Right ventricle myocardium inferior (tissue), 1 donor: Measurements from ENCODE around the gene RASGRF2. TPM values are rescaled to one million over a fixed set of nuclear protein-coding genes. Genes with fewer than 3 reads are reported as not detected.

Experiments
- ATAC-seq: fragments of 200-7000 bp; cut with Tn5 transposase; one replicate; pipeline ENCODE4 v1.9.1; 2020; ENCODE audit warnings: mild to moderate bottlenecking, moderate library complexity
- DNase-seq: peaks from one replicate; pipeline ENCODE4 v3.0.0; 2021; ENCODE audit errors: missing footprints
- intact Hi-C: fragments of 100-400 bp; cut with DNase I; formaldehyde crosslinking; loops from one replicate; pipeline ENCODE4 v1.11.0; 2022
- long read RNA-seq: library from polyadenylated mRNA; unstranded; transcript quantifications from one replicate; pipeline ENCODE4 v2.0.0, GENCODE V29; 2021
- total RNA-seq: library from RNA; stranded (reverse); fragmentation: NEBNext Ultra II Directional; extraction: Animal tissue kit (Norgen Biotek cat#: 25700); gene quantifications from one replicate; pipeline ENCODE4 v1.2.1, GENCODE V29; 2021
- donor health status: DM: no; HTN: yes; CAD: no; lungs with severe emphysema.

Gene RASGRF2, protein sequence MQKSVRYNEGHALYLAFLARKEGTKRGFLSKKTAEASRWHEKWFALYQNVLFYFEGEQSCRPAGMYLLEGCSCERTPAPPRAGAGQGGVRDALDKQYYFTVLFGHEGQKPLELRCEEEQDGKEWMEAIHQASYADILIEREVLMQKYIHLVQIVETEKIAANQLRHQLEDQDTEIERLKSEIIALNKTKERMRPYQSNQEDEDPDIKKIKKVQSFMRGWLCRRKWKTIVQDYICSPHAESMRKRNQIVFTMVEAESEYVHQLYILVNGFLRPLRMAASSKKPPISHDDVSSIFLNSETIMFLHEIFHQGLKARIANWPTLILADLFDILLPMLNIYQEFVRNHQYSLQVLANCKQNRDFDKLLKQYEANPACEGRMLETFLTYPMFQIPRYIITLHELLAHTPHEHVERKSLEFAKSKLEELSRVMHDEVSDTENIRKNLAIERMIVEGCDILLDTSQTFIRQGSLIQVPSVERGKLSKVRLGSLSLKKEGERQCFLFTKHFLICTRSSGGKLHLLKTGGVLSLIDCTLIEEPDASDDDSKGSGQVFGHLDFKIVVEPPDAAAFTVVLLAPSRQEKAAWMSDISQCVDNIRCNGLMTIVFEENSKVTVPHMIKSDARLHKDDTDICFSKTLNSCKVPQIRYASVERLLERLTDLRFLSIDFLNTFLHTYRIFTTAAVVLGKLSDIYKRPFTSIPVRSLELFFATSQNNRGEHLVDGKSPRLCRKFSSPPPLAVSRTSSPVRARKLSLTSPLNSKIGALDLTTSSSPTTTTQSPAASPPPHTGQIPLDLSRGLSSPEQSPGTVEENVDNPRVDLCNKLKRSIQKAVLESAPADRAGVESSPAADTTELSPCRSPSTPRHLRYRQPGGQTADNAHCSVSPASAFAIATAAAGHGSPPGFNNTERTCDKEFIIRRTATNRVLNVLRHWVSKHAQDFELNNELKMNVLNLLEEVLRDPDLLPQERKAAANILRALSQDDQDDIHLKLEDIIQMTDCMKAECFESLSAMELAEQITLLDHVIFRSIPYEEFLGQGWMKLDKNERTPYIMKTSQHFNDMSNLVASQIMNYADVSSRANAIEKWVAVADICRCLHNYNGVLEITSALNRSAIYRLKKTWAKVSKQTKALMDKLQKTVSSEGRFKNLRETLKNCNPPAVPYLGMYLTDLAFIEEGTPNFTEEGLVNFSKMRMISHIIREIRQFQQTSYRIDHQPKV (N-terminal part only)
- 5.9 TPM for total RNA-seq
- long read RNA-seq = 0 reads

DNA sequence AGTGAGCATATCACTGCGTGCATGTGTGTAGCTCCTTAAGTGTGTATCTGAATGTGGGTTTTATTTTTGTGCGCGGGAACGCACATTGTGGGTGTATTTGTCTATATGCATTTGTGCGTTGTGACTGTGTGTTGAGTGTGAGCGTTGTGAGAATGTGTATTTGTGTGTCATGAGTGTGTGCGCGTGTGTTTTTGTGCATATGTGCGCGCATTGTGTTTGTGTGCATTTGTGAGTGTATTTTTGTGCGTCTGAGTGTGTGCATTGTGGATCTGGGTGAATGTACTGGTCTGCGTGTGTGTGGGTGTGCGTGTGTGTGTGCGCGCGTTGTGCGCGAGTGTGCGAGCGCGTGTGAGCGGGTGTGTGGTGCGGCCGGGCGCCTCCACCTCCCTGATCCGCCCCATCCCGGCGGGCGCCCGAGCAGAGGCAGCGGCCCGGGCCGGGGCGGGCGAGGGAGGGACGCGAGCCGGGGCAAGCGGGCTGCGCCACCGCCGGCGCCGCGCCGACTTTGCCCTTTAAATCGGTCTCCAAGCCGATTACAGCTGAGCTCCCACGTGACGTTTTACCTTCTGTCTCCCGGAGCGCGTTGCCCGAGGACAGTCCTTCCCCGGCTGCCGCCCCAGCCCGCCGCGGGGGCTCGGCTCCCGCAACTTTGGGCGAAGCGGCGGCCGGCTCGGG is at the start of gene RASGRF2:
Gene RASGRF2 (plus strand): TSS at position 596 of the 675 bp plus-strand sequence. CDS start 376 bp downstream, outside the sequence.
- ATAC-seq = no peak
- no peak for DNase-seq
- intact Hi-C loops = loop anchor here (1.0 to 10.0 kb wide), 4 partner anchors 27 to 148 kb away; no protein-coding TSS in a partner anchor

DNA sequence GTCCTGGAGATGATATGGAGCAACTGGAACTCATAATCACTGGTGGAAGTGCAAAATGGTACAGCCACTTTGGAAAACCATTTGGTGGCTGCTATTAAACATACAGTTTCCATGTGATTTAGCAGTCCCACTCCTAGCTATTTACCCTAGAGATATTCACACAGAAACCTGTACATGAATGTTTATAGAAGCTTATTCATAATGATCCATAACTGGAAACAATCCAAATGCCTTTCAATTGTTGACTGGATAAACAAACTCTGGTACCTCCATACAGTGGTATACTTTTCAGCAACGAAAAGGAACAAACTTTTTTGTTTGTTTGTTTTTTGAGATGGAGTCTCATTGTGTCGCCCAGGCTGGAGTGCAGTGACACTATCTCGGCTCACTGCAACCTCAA is 47.7 kb upstream of the RASGRF2 start:
- intact Hi-C loops = no loop called here
- no peak for ATAC-seq
- DNase-seq = no peak

DNA sequence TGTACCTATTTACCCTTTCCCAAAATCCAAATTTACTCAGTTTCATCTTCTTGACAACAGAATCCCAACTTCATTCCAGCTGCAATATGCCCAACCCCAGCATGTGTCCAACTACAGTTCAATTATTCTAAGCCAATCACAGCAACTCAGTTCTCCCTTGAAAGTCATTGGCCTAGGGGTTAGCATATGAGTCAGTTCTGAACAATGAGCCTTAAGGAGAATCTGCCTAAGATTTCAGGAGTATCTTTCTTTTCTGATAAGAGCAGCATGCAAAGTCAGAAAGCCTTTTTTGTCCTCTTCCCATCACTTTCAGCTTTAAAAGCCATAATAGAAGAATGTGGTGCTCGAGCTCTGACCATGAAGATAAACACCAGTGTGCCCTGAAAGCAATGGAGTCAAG is 44.4 kb upstream of the RASGRF2 start:
- DNase-seq = no peak
- no peak for ATAC-seq
- intact Hi-C loops = no loop called here

DNA sequence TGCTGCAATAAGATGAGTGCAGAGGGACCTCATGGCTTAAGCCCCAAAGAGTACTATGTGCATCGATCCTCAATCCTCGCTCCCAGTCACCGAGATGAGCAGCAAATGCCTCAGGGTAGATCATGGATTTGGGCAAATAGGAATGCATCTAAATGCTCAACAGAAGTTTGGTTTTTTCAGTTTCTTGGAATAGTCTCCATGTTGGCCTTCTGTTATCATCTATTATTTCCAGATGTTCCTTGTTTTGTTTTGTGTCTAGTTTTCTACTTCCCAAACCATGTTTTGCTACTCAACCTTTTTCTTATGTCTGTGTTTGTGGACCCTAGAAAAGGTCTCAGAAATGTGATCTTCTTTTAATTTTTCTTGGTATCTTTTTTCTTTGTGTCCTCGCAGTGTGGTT is 43.5 kb upstream of the RASGRF2 start:
- ATAC-seq (no peak), DNase-seq (no peak)
- intact Hi-C loops = no loop called here

DNA sequence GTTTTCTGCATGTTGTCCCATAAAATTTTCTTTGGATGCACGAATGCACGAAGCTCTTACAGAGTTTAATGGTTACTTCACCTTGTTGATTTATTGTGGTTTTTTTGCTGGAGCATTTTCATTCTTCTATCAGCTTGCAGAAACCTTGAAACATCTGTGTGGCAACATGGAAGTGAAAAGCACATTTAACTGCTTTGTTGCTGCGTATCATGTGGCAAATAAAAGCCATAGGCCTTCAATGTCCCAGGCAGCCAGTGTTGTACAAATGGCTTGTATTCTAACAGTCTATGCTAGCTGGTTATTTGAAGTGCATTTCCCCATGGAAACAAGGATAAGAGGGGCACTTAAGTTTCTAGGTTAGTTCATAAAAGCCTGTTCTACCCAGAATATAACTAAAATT is 42.5 kb upstream of the RASGRF2 start:
- no peak for DNase-seq
- no peak for ATAC-seq
- intact Hi-C loops = no loop called here

DNA sequence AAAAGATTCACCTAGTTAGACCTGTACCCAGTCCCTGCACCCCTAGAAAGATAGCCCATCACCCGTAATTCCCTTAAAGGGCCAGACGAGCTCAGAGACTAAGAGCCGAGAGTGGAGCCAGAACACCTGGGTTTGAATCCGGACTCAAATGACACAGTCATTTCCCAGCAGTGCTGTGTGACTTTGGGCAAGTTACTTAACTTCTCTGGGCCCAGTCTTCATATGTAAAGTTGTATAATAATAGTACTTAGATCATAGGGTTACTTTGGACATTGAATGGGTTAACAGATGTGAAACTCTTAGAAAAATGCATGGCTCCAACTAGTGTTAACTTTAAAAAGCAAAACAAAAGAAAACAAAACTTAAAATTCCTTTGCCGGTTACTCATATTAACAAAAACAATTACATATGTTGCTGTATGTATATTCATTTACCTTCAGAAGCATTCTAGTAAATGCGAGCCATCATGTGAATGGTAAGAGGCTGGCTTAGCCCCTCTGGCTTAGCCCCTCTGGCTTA is 40.4 kb upstream of the RASGRF2 start:
- ATAC-seq (no peak), DNase-seq (no peak)
- intact Hi-C loops = no loop called here

DNA sequence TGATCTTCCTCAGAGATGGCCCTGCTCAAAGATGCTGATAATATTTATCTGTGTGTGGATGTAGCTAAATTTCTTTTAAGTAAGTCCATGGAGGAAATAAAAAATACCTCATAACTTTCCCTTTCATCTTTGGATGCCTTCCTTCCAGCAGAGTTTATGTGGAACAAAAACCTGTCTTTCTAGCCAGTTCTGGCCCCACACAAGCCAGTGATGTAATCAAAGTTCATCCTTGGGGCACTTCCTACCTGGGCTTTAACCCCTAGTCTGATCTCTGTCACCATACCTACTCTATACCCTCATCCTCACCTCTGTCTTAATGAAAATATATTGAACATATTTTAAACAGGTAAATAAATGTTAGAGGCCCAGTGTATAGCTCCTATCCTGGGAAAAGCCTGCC is 39.8 kb upstream of the RASGRF2 start:
- ATAC-seq (no peak), DNase-seq (no peak)
- intact Hi-C loops = no loop called here

DNA sequence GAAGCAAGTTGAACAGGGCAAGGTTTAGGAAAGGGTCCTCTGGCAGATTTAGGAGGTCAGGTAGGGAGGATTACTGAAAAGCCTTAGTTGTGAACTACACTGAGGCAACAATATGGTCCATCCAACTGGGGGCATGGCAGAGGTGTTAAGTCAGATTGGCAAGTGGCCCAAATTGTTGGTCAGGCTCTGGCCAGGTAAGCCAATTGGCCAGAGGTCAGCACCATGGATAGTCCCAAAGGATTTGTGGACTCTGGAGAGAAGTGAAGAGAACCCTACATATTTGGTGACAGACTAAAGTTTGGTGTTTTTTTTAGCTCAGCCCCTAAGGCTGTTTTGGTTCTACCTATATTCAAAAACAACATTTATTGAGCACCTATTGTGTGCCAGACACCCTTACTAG is 39.1 kb upstream of the RASGRF2 start:
- ATAC-seq (no peak), DNase-seq (no peak)
- intact Hi-C loops = no loop called here

DNA sequence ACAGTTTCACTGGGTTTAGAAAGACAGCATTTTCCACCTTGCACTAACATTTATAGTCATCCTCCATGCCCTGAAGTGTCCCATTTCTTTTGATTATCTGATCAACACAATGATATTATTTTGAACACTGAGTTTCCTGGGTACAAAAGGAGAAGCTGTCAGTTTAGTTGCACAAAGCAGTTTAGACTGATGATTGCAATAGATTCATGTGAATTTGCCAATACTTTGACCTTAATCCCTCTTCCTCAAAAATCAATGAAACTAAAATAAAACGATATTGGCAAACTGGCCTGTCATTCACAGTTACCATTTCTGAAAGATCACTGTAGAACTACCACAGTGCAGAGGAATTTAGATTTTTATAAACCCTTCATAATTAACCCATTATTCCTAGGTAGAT is 34.2 kb upstream of the RASGRF2 start:
- ATAC-seq = no peak
- intact Hi-C loops = no loop called here
- no peak for DNase-seq

DNA sequence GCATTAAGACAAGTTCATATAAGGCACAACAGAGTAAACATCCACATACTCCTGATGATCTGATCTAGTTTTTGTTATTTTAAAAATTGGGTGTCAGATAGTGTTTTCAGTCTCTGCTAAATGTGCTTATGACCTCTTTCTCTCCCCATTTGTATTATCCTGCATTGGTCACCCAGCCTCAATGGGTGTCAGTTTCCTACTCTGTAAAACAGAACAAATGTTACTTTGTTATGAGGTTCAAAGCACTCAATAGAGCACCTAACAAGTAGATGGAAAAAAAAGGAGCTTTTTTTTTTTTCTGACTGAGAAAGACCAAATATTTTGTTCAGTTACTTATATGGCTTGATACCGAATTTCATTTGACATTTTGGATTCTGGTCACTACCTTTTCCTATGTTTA is 33.6 kb upstream of the RASGRF2 start:
- ATAC-seq (no peak), DNase-seq (no peak)
- intact Hi-C loops = no loop called here

DNA sequence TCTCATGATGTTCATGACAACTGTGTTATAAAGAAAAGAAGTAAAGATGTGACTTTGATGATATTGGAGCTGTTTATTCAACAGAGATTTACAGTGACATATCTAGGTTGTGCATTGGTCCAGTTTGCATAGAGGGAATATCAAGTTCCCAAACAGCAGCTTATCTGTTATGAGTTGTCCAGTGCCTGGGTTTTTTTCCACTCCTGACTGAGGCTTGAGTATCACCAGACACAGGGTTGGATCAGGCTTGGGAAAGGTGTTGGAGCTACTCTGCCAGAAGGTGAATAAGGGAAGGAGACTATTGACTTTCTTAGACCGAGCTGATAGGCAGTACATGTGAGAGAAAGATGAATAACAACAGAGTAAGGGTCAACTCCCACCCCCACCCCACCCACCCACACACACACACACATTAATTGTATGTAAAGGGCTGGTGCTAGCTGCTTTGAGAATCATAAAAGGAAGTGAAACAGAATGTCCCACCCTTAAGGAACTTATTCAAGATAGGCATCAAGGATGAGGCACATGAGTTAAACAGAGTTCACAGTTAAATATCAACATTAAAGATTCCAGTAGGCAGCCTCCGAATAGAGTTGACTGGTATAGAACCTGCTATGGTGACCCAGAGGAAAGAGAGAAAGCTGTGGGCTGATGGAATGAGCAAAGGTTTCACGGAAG is 33.0 kb upstream of the RASGRF2 start:
- intact Hi-C loops = no loop called here
- no peak for DNase-seq
- no peak for ATAC-seq

DNA sequence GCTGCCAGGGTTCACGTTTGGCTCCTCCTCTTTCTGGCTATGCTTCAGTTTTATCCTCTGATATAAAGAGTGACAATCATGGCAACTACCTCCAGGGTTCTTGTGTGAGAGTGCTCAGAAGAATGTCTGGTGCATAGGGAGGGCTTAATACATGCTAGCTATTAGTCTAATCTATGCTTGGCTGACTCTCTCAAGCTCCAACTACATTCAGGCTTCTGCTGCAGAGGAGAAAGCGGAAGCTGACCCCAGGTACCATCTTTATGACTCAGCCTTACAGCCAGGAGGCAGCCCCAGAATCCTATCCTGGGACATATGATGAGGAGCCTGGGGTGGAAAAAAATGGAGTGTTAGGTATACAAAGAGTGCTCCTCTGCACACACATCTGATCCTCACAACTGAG is 32.1 kb upstream of the RASGRF2 start:
- ATAC-seq (no peak), DNase-seq (no peak)
- intact Hi-C loops = no loop called here

DNA sequence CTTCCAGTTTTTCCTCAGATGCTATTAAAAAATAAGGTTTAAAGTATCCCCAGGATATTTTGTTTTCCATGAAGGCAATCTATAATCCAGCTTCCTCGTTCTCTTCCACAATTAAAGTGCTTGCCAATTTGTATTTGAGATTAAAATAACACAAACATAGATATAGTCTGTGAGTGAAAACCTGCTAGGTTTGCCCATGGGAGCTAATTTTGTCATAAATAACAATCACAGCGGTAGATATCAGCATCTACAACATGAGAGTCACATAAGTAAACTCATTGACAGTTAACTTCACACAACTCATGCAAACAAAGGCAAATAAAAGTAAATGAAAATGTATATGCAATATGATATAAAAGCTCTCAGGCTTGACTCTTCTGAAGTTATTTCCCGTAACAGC is 29.2 kb upstream of the RASGRF2 start:
- DNase-seq (no peak), ATAC-seq (no peak)
- intact Hi-C loops = no loop called here

DNA sequence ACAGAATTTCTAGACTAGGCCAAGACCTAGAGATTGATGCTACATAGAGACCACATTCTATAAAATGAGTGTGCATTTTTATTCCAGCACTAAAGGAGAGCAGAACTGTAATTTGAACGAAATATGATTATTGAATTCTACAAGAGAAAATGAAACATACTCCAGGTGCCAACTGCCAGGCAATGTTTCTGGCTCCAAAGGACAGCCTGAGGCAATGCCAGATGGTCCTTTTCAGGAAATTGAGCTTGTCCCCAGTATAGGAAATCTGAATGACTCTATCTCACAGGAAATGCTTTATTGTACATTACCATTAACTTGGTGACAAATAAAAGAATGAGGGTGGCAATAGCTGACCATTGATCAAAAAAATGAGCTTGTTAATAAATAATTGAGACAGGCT is 28.8 kb upstream of the RASGRF2 start:
- intact Hi-C loops = no loop called here
- no peak for ATAC-seq
- no peak for DNase-seq

DNA sequence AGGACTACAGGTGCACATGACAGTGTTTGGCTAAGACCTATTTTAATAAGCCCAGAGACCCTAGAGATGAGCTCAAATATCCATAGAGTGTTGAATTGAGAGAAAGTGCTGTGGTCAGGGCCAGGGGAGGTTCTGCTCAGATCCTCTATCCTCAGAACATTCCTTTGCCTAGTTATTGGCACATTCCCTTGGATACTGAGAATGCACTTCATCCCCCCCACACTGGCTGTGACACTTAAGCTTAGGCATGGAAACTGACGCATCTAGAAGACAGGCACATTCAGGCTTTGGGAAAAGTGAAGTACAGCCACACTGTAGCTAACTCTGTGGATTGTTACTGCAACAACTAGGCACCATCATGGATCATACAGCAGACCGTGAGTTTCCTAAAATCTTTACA is 27.1 kb upstream of the RASGRF2 start:
- DNase-seq (no peak), ATAC-seq (no peak)
- intact Hi-C loops = no loop called here

DNA sequence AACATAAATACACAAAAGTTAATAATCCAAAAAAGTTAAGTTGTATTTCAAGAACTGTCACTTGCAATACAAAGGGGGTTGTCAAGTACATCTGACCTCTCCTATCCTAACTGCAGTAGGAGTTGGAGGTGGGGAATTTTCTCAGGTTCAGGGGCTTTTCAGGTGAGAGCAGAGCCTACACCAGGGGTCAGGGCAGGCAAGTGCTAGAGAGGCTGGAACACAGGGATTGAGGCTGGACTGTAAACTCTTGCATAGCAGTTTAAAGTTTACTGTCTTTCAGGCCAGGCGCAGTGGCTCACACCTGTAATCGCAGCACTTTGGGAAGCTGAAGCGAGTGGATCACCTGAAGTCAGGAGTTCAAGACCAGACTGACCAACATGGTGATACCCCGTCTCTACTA is 25.4 kb upstream of the RASGRF2 start:
- intact Hi-C loops = no loop called here
- DNase-seq (no peak), ATAC-seq (no peak)

DNA sequence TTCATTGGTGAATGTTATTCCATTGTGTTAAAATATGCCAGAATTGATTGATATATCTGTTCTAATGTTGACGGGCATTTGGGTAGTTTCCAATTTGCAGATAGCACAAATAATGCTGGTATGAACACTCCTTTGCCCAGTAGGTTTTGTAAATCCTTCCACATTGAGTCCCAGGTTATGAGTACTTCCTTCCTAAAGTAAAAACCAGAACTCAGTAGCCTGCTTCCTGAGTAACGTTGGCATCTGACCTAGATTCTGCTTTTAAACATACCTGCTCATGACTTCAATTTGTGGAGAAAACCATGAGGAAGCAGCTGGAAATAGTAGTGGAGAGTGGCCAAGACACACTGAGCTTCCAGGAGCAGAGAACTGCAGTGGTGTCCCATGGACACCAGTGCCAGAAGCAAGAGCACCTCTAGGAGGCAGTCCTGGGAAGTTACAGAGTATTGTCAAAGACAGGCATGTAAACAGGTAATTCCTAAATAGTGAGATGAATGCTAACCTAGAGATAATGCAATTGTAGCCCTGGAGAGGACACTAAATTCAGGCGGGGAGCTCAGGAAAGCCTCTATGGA is 24.3 kb upstream of the RASGRF2 start:
- ATAC-seq = no peak
- intact Hi-C loops = no loop called here
- no peak for DNase-seq

DNA sequence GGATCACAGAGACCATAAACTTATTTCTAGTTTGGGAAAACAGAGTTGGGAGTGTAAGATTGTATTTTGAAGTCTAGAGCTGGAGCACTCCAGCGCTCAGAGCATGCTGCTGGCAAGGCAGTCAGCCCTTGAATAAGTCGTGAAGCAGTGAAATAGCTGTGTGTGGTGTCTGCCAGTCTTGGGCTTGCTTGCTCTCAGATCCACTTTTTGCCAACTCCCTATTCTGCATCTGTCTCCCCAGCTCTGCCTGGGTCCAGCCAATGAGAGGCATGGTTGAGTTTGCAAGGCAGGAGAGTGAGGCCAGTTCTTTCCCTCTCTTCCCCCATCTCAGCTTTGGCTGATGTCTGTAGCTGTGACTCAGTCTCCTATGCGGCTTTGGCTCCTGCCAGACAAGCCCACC is 23.3 kb upstream of the RASGRF2 start:
- DNase-seq = no peak
- intact Hi-C loops = no loop called here
- no peak for ATAC-seq
